HepG2 (cell line): ENCODE results near the gene MGST2. TPM values are rescaled to one million over a fixed set of nuclear protein-coding genes. Genes with fewer than 3 reads are reported as not detected.

Experiments used
- BCL3 ChIP-seq: sonication (generic); formaldehyde crosslinking; IDR thresholded peaks from 2 replicates; pipeline ENCODE4 v1.5.1; 2020; ENCODE audit warnings: mild to moderate bottlenecking, missing genetic modification reagents, moderate library complexity
- BCL6 ChIP-seq: IDR thresholded peaks from 2 replicates; pipeline ENCODE4 v1.6.1; 2016; ENCODE audit warnings: missing genetic modification reagents, missing compliant biosample characterization
- CREM ChIP-seq, 2 experiments: sonication (generic) in 1 of 2; formaldehyde crosslinking in 1 of 2; IDR thresholded peaks; 2 replicates each; pipeline versions ENCODE4 v1.4.0 to v1.6.1; 2016 to 2020; ENCODE audit warnings: antibody characterized with exemption in 1 of 2, mild to moderate bottlenecking in 1 of 2, missing genetic modification reagents in 1 of 2
- ELF1 ChIP-seq: sonication (generic); formaldehyde crosslinking; IDR thresholded peaks from 2 replicates; pipeline ENCODE4 v1.4.0; 2020; ENCODE audit warnings: missing genetic modification reagents
- IKZF1 ChIP-seq: fragments of 450-650 bp; IDR thresholded peaks from 2 replicates; pipeline ENCODE4 v1.7.1; 2016
- KLF6 ChIP-seq: IDR thresholded peaks from 2 replicates; pipeline ENCODE4 v1.8.0; 2016; ENCODE audit warnings: missing biosample characterization, missing genetic modification reagents
- KMT2A ChIP-seq: sonication (generic); formaldehyde crosslinking; IDR thresholded peaks from 2 replicates; pipeline ENCODE4 v1.4.0; 2020; ENCODE audit warnings: missing genetic modification reagents
- MTA1 ChIP-seq: sonication (generic); formaldehyde crosslinking; IDR thresholded peaks from 2 replicates; pipeline ENCODE4 v1.4.0; 2020; ENCODE audit warnings: missing genetic modification reagents, mild to moderate bottlenecking, borderline replicate concordance
- NAIF1 ChIP-seq: sonication (generic); formaldehyde crosslinking; IDR thresholded peaks from 2 replicates; pipeline ENCODE4 v1.5.0; 2020; ENCODE audit warnings: mild to moderate bottlenecking, missing genetic modification reagents, borderline replicate concordance
- NCOA5 ChIP-seq: sonication (generic); formaldehyde crosslinking; IDR thresholded peaks from 2 replicates; pipeline ENCODE4 v1.4.0; 2020; ENCODE audit warnings: missing genetic modification reagents
- NRL ChIP-seq: sonication (generic); formaldehyde crosslinking; IDR thresholded peaks from 2 replicates; pipeline ENCODE4 v1.5.0; 2020; ENCODE audit warnings: missing genetic modification reagents, mild to moderate bottlenecking, moderate library complexity, borderline replicate concordance
- PTBP1 ChIP-seq: fragments of 200-400 bp; formaldehyde crosslinking; IDR thresholded peaks from 2 replicates; pipeline ENCODE4 v1.6.1; 2018; ENCODE audit warnings: low read length, low read depth; ENCODE audit not compliant: poor library complexity, severe bottlenecking
- SRSF9 ChIP-seq: fragments of 200-400 bp; formaldehyde crosslinking; IDR thresholded peaks from 2 replicates; pipeline ENCODE4 v1.6.1; 2018; ENCODE audit warnings: borderline replicate concordance, mild to moderate bottlenecking, low read depth, low read length; ENCODE audit not compliant: insufficient read depth, poor library complexity, severe bottlenecking
- STAG1 ChIP-seq: sonication (generic); formaldehyde crosslinking; IDR thresholded peaks from 2 replicates; pipeline ENCODE4 v1.4.0; 2020; ENCODE audit warnings: missing genetic modification reagents
- ZBTB38 ChIP-seq: sonication (generic); formaldehyde crosslinking; IDR thresholded peaks from 2 replicates; pipeline ENCODE4 v1.5.1; 2020; ENCODE audit warnings: mild to moderate bottlenecking, missing genetic modification reagents
- ZNF841 ChIP-seq: sonication (generic); formaldehyde crosslinking; IDR thresholded peaks from 2 replicates; pipeline ENCODE4 v1.8.1; 2023; ENCODE audit warnings: missing genetic modification reagents, borderline replicate concordance
- ZSCAN12 ChIP-seq: sonication (generic); formaldehyde crosslinking; IDR thresholded peaks from 2 replicates; pipeline ENCODE4 v1.9.0; 2021; ENCODE audit warnings: mild to moderate bottlenecking, missing genetic modification reagents
- ZSCAN21 ChIP-seq: sonication (generic); formaldehyde crosslinking; IDR thresholded peaks from 2 replicates; pipeline ENCODE4 v1.8.0; 2022; ENCODE audit warnings: mild to moderate bottlenecking, missing genetic modification reagents, moderate library complexity, borderline replicate concordance
- ZSCAN31 ChIP-seq: sonication (generic); formaldehyde crosslinking; IDR thresholded peaks from 2 replicates; pipeline ENCODE4 v1.5.0; 2020; ENCODE audit warnings: low read depth, mild to moderate bottlenecking, missing genetic modification reagents
- polyA plus RNA-seq, 8 experiments: library from polyadenylated mRNA; depleted of rRNA in 3 of 8; stranded (reverse) in 7 of 8; unstranded in 1 of 8; fragments of >200 nt; fragmentation: Illumina TruSeq in 4 of 8; extraction: Trizol in 4 of 8; gene quantifications; 2 replicates each; pipeline versions ENCODE4 v1.2.1 to v1.2.3, GENCODE V29; 2011 to 2016; ENCODE audit warnings: low read depth in 4 of 8, missing spikeins in 1 of 8, mixed read lengths in 1 of 8; ENCODE audit not compliant: insufficient read depth in 1 of 8
- total RNA-seq, 5 experiments: library from RNA; depleted of rRNA; stranded (reverse); fragments of >200 nt; fragmentation: Illumina TruSeq; extraction: Trizol; gene quantifications; 2 replicates each; pipeline ENCODE4 v1.2.3, GENCODE V29; 2016; ENCODE audit warnings: low read depth in 1 of 5
- TF ChIP-seq, protein P1 (sequence below): sonication (generic); formaldehyde crosslinking; IDR thresholded peaks from 2 replicates; pipeline ENCODE4 v1.5.1; 2020; ENCODE audit warnings: mild to moderate bottlenecking, missing genetic modification reagents, moderate library complexity
- TF ChIP-seq, protein P2 (sequence below): sonication (generic); formaldehyde crosslinking; IDR thresholded peaks from 2 replicates; pipeline ENCODE4 v1.5.0; 2020; ENCODE audit warnings: missing genetic modification reagents
- TF ChIP-seq, protein P3 (sequence below): sonication (generic); formaldehyde crosslinking; IDR thresholded peaks from 2 replicates; pipeline ENCODE4 v1.4.0; 2020; ENCODE audit warnings: missing genetic modification reagents, borderline replicate concordance

MGST2 gene
- total and polyA plus RNA-seq, 2 of the 13 experiments (the other 11 are each of a cell fraction or from before 2014, with no cell fraction given), result 205 to 416 TPM

GRCh38 chr4:139740531-139741041 is 75.0 kb downstream of the MGST2 start (continued):
- TF ChIP-seq BCL3, result no peak
- TF ChIP-seq ELF1, result peak; percentile 55
- TF ChIP-seq ZSCAN12 (CRISPR knock-in tag), result no peak
- TF ChIP-seq CREM (IDR thresholded peaks at IDR 0.05), result no peak
- no peak for TF ChIP-seq CREM (CRISPR knock-in tag; IDR thresholded peaks at IDR 0.05)
- TF ChIP-seq ZNF841 (CRISPR knock-in tag), result no peak
- no peak; the same call in 1 of the 2 replicates for TF ChIP-seq ZSCAN21 (CRISPR knock-in tag)
- TF ChIP-seq SRSF9, result no peak
- TF ChIP-seq IKZF1, result no peak
- no peak for TF ChIP-seq KMT2A (CRISPR knock-in tag)
- TF ChIP-seq, protein P1, sequence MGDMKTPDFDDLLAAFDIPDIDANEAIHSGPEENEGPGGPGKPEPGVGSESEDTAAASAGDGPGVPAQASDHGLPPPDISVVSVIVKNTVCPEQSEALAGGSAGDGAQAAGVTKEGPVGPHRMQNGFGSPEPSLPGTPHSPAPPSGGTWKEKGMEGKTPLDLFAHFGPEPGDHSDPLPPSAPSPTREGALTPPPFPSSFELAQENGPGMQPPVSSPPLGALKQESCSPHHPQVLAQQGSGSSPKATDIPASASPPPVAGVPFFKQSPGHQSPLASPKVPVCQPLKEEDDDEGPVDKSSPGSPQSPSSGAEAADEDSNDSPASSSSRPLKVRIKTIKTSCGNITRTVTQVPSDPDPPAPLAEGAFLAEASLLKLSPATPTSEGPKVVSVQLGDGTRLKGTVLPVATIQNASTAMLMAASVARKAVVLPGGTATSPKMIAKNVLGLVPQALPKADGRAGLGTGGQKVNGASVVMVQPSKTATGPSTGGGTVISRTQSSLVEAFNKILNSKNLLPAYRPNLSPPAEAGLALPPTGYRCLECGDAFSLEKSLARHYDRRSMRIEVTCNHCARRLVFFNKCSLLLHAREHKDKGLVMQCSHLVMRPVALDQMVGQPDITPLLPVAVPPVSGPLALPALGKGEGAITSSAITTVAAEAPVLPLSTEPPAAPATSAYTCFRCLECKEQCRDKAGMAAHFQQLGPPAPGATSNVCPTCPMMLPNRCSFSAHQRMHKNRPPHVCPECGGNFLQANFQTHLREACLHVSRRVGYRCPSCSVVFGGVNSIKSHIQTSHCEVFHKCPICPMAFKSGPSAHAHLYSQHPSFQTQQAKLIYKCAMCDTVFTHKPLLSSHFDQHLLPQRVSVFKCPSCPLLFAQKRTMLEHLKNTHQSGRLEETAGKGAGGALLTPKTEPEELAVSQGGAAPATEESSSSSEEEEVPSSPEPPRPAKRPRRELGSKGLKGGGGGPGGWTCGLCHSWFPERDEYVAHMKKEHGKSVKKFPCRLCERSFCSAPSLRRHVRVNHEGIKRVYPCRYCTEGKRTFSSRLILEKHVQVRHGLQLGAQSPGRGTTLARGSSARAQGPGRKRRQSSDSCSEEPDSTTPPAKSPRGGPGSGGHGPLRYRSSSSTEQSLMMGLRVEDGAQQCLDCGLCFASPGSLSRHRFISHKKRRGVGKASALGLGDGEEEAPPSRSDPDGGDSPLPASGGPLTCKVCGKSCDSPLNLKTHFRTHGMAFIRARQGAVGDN (CRISPR knock-in tag), result peak; percentile 75
- TF ChIP-seq BCL6, result no peak
- TF ChIP-seq PTBP1, result no peak
- TF ChIP-seq, protein P2, sequence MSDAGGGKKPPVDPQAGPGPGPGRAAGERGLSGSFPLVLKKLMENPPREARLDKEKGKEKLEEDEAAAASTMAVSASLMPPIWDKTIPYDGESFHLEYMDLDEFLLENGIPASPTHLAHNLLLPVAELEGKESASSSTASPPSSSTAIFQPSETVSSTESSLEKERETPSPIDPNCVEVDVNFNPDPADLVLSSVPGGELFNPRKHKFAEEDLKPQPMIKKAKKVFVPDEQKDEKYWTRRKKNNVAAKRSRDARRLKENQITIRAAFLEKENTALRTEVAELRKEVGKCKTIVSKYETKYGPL, result peak; percentile 92
- TF ChIP-seq KLF6 (CRISPR knock-in tag), result no peak
- TF ChIP-seq NCOA5, result no peak
- no peak for TF ChIP-seq MTA1
- TF ChIP-seq ZSCAN31, result no peak
- TF ChIP-seq, protein P3, sequence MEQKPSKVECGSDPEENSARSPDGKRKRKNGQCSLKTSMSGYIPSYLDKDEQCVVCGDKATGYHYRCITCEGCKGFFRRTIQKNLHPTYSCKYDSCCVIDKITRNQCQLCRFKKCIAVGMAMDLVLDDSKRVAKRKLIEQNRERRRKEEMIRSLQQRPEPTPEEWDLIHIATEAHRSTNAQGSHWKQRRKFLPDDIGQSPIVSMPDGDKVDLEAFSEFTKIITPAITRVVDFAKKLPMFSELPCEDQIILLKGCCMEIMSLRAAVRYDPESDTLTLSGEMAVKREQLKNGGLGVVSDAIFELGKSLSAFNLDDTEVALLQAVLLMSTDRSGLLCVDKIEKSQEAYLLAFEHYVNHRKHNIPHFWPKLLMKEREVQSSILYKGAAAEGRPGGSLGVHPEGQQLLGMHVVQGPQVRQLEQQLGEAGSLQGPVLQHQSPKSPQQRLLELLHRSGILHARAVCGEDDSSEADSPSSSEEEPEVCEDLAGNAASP (CRISPR knock-in tag), result peak; percentile 33; the same call in 1 of the 2 replicates
- peak; percentile 57 for TF ChIP-seq STAG1 (CRISPR knock-in tag)
- no peak for TF ChIP-seq NAIF1 (CRISPR knock-in tag)
- TF ChIP-seq ZBTB38 (CRISPR knock-in tag), result peak; percentile 51; the same call in 1 of the 2 replicates
- TF ChIP-seq NRL (CRISPR knock-in tag), result 0 out of 2 replicates have a peak, but pooled peaks have one; percentile 16
